Sigmoid colon (tissue), 7 donors: ENCODE results near the gene GPR155. TPM values are rescaled to one million over a fixed set of nuclear protein-coding genes. Genes with fewer than 3 reads are reported as not detected.

Experiments
- DNase-seq: peaks from one replicate; pipeline ENCODE4 v3.0.0-alpha.2; 2019
- H3K27ac ChIP-seq, 4 donors: fragments of 200-600 bp; sonication (generic); one replicate each; pipeline ENCODE4 v1.5.1; 2016 to 2019; ENCODE audit warnings: mild to moderate bottlenecking in 1 of 4
- H3K27me3 ChIP-seq, 3 donors: fragments of 200-600 bp; sonication (generic); one replicate each; pipeline ENCODE4 v1.5.1; 2019; ENCODE audit warnings: mild to moderate bottlenecking in 1 of 3
- H3K36me3 ChIP-seq, 4 donors: fragments of 200-600 bp; sonication (generic); one replicate each; pipeline ENCODE4 v1.5.1; 2016 to 2019
- H3K4me1 ChIP-seq, 4 donors: fragments of 200-600 bp; sonication (generic); one replicate each; pipeline ENCODE4 v1.5.1; 2017 to 2019
- H3K4me3 ChIP-seq, 4 donors: fragments of 200-600 bp; sonication (generic); one replicate each; pipeline ENCODE4 v1.5.1; 2017 to 2019; ENCODE audit warnings: mild to moderate bottlenecking in 2 of 4, moderate library complexity in 1 of 4
- H3K9me3 ChIP-seq, 4 donors: fragments of 200-600 bp in 3 of 4; sonication (generic) in 3 of 4; one replicate each; pipeline versions ENCODE4 v1.5.1 to v1.6.1; 2013 to 2019
- CTCF ChIP-seq, 4 experiments: fragments of 450-650 bp in 3 of 4; fragments of 200-600 bp in 1 of 4; IDR thresholded peaks; one replicate each; pipeline ENCODE4 v1.5.1; 2016 to 2019; ENCODE audit warnings: antibody characterized with exemption in 4 of 4, mild to moderate bottlenecking in 3 of 4, moderate library complexity in 2 of 4
- EP300 ChIP-seq, 4 donors: sonication (generic); formaldehyde crosslinking; IDR thresholded peaks; one replicate each; pipeline ENCODE4 v1.6.1; 2017; ENCODE audit warnings: antibody characterized with exemption in 4 of 4
- POLR2A ChIP-seq, 2 donors: fragments of 450-650 bp; IDR thresholded peaks; one replicate each; pipeline ENCODE4 v1.6.1; 2016; ENCODE audit warnings: antibody characterized with exemption in 2 of 2, mild to moderate bottlenecking in 2 of 2, moderate library complexity in 2 of 2
- POLR2AphosphoS5 ChIP-seq, 4 donors: sonication (generic); formaldehyde crosslinking; IDR thresholded peaks; one replicate each; pipeline ENCODE4 v1.6.1; 2017; ENCODE audit warnings: antibody characterized with exemption in 4 of 4
- WGBS, 2 donors: extraction: QIAGEN DNeasy Blood & Tissue Kit; methylation state at CpG; one replicate each; pipeline ENCODE4 v1.1.7; 2013; 5-methylcytosine and 5-hydroxymethylcytosine counted together
- intact Hi-C: fragments of 100-400 bp; cut with DNase I; formaldehyde crosslinking; loops from one replicate; pipeline ENCODE4 v1.15.1; 2023
- polyA plus RNA-seq, 3 donors: library from polyadenylated mRNA; stranded (reverse); fragments of 200-250 nt; gene quantifications; one replicate each; pipeline ENCODE4 v1.2.3, GENCODE V29; 2013
- total RNA-seq, 4 donors: library from RNA; depleted of rRNA; stranded (reverse); fragments of >200 nt; gene quantifications; one replicate each; pipeline ENCODE4 v1.1.0, GENCODE V29; 2016
- donor health status: healthy with polysubstance abuse.
- donor health status: Bipolar disorder and iron deficiency.
- donor health status: healthy.

GPR155 gene
- total and polyA plus RNA-seq, 7 donors = under 0.01 to 28.9 (median 19.1) TPM

- intact Hi-C loops = no loop called here
- H3K36me3 ChIP-seq = peaks cover 0 to 28% (median 4%) of the 10 kb centered on the region in 4 donors
- DNase-seq = no peak
- no peak overlapping the region for H3K4me3 ChIP-seq
- H3K9me3 ChIP-seq = no peaks in the 10 kb centered on the region
- TF ChIP-seq EP300 (IDR thresholded peaks at IDR 0.05) (no peak), POLR2A (IDR thresholded peaks at IDR 0.05) (no peak), POLR2AphosphoS5 (IDR thresholded peaks at IDR 0.05) (no peak), CTCF (IDR thresholded peaks at IDR 0.05) (no peak)
- no peaks in the 10 kb centered on the region for H3K4me1 ChIP-seq
- 85 to 88% methylated on average over 1 of the region's 1 CpG for WGBS, 2 donors
- H3K27ac ChIP-seq = no peak overlapping the region
- no peaks in the 10 kb centered on the region for H3K27me3 ChIP-seq
Measured at GRCh38 chr2:174477759-174478158, 9.1 kb downstream of the GPR155 start.

GRCh38 chr2:174473796-174474195, 13.0 kb downstream of the GPR155 start:
- intact Hi-C loops = no loop called here
- no peak for DNase-seq
- Histone ChIP-seq H3K4me1 (no peaks in the 10 kb centered on the region), H3K4me3 (no peak overlapping the region), H3K36me3 (no peaks in the 10 kb centered on the region), H3K9me3 (no peaks in the 10 kb centered on the region), H3K27ac (no peak overlapping the region), H3K27me3 (no peaks in the 10 kb centered on the region)
- TF ChIP-seq POLR2A (IDR thresholded peaks at IDR 0.05) = no peak
- TF ChIP-seq CTCF (IDR thresholded peaks at IDR 0.05) = no peak
- no peak for TF ChIP-seq POLR2AphosphoS5 (IDR thresholded peaks at IDR 0.05)
- no peak for TF ChIP-seq EP300 (IDR thresholded peaks at IDR 0.05)
- WGBS, 2 donors = 87 to 90% methylated on average over 3 of the region's 3 CpGs

GRCh38 chr2:174465327-174465726, 21.5 kb downstream of the GPR155 start:
- no peak for TF ChIP-seq EP300 (IDR thresholded peaks at IDR 0.05)
- no peak for TF ChIP-seq CTCF (IDR thresholded peaks at IDR 0.05)
- no peak for TF ChIP-seq POLR2A (IDR thresholded peaks at IDR 0.05)
- no peak for TF ChIP-seq POLR2AphosphoS5 (IDR thresholded peaks at IDR 0.05)
- Histone ChIP-seq H3K27ac (no peak overlapping the region), H3K4me3 (no peak overlapping the region), H3K4me1 (no peaks in the 10 kb centered on the region), H3K9me3 (no peaks in the 10 kb centered on the region), H3K27me3 (no peaks in the 10 kb centered on the region), H3K36me3 (peaks cover 0 to 20% (median 3%) of the 10 kb centered on the region in 4 donors)
- 84 to 85% methylated on average over 4 of the region's 4 CpGs for WGBS, 2 donors
- DNase-seq = no peak
- intact Hi-C loops = no loop called here

- H3K27me3 ChIP-seq = no peaks in the 10 kb centered on the region
- 87 to 90% methylated on average over 1 of the region's 1 CpG for WGBS, 2 donors
- no peaks in the 10 kb centered on the region for H3K9me3 ChIP-seq
- TF ChIP-seq POLR2AphosphoS5 (IDR thresholded peaks at IDR 0.05) (no peak), POLR2A (IDR thresholded peaks at IDR 0.05) (no peak), CTCF (IDR thresholded peaks at IDR 0.05) (no peak), EP300 (IDR thresholded peaks at IDR 0.05) (no peak)
- no peaks in the 10 kb centered on the region for H3K4me1 ChIP-seq
- DNase-seq = no peak
- intact Hi-C loops = loop anchor here (5.0 kb wide), 1 partner anchor 61 kb away; no protein-coding TSS in a partner anchor
- no peak overlapping the region for H3K4me3 ChIP-seq
- H3K27ac ChIP-seq = no peak overlapping the region
- peaks cover 7 to 48% (median 16%) of the 10 kb centered on the region in 4 donors for H3K36me3 ChIP-seq
Measured at GRCh38 chr2:174461221-174461620, 25.6 kb downstream of the GPR155 start.

GRCh38 chr2:174454566-174454965, 32.3 kb downstream of the GPR155 start:
- H3K4me3 ChIP-seq = no peak overlapping the region
- H3K36me3 ChIP-seq = peaks cover 5 to 78% (median 24%) of the 10 kb centered on the region in 4 donors
- DNase-seq = no peak
- intact Hi-C loops = no loop called here
- no peak for TF ChIP-seq POLR2A (IDR thresholded peaks at IDR 0.05)
- no peak for TF ChIP-seq CTCF (IDR thresholded peaks at IDR 0.05)
- TF ChIP-seq EP300 (IDR thresholded peaks at IDR 0.05) = no peak
- TF ChIP-seq POLR2AphosphoS5 (IDR thresholded peaks at IDR 0.05) = no peak
- 94% methylated on average over 2 of the region's 2 CpGs for WGBS, 2 donors
- H3K9me3 ChIP-seq = no peaks in the 10 kb centered on the region
- H3K4me1 ChIP-seq = no peaks in the 10 kb centered on the region
- H3K27ac ChIP-seq = no peak overlapping the region
- H3K27me3 ChIP-seq = no peaks in the 10 kb centered on the region
